Left lung (tissue), 10 donors: ENCODE data around the gene PABPN1. TPM values are rescaled to one million over a fixed set of nuclear protein-coding genes. Genes with fewer than 3 reads are reported as not detected.
"Not testable (repeated sequence)": the region's sequence is repeated elsewhere in the genome, so short reads cannot be mapped to it uniquely, and the experiment has no call there.

Experiments used
- ATAC-seq: fragments of 200-7000 bp; cut with Tn5 transposase; one replicate; pipeline ENCODE4 v1.9.1; 2020; ENCODE audit warnings: moderate library complexity
- DNase-seq, 4 donors: peaks; one replicate each; pipeline ENCODE4 v3.0.0-alpha.2; 2013 to 2020
- H3K27ac ChIP-seq, 2 donors: fragments of 200-600 bp; sonication (generic) in 1 of 2; one replicate each; pipeline versions ENCODE4 v1.5.0 to v1.8.0; 2020 to 2021
- H3K27me3 ChIP-seq, 2 donors: fragments of 200-600 bp; sonication (generic) in 1 of 2; one replicate each; pipeline versions ENCODE4 v1.5.0 to v1.8.0; 2020 to 2021
- H3K36me3 ChIP-seq, 2 donors: fragments of 200-600 bp; sonication (generic) in 1 of 2; one replicate each; pipeline versions ENCODE4 v1.5.0 to v1.8.0; 2020 to 2021
- H3K4me1 ChIP-seq, 2 donors: fragments of 200-600 bp; one replicate each; pipeline ENCODE4 v1.8.0; 2021
- H3K4me3 ChIP-seq, 2 donors: fragments of 200-600 bp; sonication (generic) in 1 of 2; one replicate each; pipeline versions ENCODE4 v1.5.0 to v1.8.0; 2020 to 2021; ENCODE audit warnings: mild to moderate bottlenecking in 1 of 2
- H3K9me3 ChIP-seq, 2 donors: fragments of 200-600 bp; sonication (generic) in 1 of 2; one replicate each; pipeline versions ENCODE4 v1.5.0 to v1.8.0; 2020 to 2021
- intact Hi-C, 2 donors: fragments of 100-400 bp; cut with DNase I; formaldehyde crosslinking; loops; one replicate each; pipeline versions ENCODE4 v1.11.2 to v1.14.2; 2022
- polyA plus RNA-seq, 6 donors: library from polyadenylated mRNA; unstranded; fragments of 120-200 nt; gene quantifications; one replicate each; pipeline ENCODE4 v1.2.1, GENCODE V29; 2013; ENCODE audit not compliant: insufficient read length in 6 of 6
- total RNA-seq, 2 donors: library from RNA; stranded (reverse); fragmentation: NEBNext Ultra II Directional; extraction: Animal tissue kit (Norgen Biotek cat#: 25700); gene quantifications; one replicate each; pipeline ENCODE4 v1.2.1, GENCODE V29; 2021
- TF ChIP-seq, protein P1 (sequence below), 2 donors: fragments of 200-600 bp; sonication (generic) in 1 of 2; IDR thresholded peaks; one replicate each; pipeline versions ENCODE4 v1.5.0 to v1.8.0; 2021; ENCODE audit warnings: antibody characterized with exemption in 2 of 2
- donor health status: DM: no; HTN: yes; CAD: no.
- donor health status: DM: no; HTN: no; CAD: no.

PABPN1 gene
- total and polyA plus RNA-seq, 8 donors, result 119 to 256 (median 198) TPM

DNA sequence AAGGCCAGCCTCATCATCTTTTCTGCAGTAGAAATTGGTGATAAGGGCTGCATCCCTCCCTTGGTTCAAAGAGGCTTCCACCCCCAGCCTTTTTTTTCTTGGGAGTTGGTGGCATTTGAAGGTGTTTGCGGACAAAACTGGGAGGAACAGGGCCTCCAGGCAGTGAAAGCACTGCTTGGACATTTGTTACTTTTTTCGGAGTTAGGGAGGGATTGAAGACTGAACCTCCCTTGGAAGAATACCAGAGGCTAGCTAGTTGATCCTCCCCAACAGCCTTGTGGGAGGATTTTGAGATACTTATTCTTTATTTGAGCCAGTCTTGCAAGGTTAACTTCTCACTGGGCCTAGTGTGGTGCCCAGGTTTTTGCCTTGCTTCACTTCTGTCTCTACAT, 3.2 kb downstream of the PABPN1 start:
- Histone ChIP-seq H3K4me3 (no peak overlapping the region), H3K36me3 (peaks cover 0 to 39% of the 10 kb centered on the region in 2 donors), H3K27me3 (no peaks in the 10 kb centered on the region), H3K9me3 (no peaks in the 10 kb centered on the region), H3K27ac (no peak overlapping the region), H3K4me1 (peaks cover 13 to 23% of the 10 kb centered on the region in 2 donors)
- no peak for DNase-seq
- TF ChIP-seq, protein P1, sequence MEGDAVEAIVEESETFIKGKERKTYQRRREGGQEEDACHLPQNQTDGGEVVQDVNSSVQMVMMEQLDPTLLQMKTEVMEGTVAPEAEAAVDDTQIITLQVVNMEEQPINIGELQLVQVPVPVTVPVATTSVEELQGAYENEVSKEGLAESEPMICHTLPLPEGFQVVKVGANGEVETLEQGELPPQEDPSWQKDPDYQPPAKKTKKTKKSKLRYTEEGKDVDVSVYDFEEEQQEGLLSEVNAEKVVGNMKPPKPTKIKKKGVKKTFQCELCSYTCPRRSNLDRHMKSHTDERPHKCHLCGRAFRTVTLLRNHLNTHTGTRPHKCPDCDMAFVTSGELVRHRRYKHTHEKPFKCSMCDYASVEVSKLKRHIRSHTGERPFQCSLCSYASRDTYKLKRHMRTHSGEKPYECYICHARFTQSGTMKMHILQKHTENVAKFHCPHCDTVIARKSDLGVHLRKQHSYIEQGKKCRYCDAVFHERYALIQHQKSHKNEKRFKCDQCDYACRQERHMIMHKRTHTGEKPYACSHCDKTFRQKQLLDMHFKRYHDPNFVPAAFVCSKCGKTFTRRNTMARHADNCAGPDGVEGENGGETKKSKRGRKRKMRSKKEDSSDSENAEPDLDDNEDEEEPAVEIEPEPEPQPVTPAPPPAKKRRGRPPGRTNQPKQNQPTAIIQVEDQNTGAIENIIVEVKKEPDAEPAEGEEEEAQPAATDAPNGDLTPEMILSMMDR (IDR thresholded peaks at IDR 0.05), result no peak
- no peak for ATAC-seq
- intact Hi-C loops, result loop anchor here in 1 of 2 donors (10.0 kb wide), 1 partner anchor 50 kb away; the partner anchor contains the start of genes CMTM5 and IL25

DNA sequence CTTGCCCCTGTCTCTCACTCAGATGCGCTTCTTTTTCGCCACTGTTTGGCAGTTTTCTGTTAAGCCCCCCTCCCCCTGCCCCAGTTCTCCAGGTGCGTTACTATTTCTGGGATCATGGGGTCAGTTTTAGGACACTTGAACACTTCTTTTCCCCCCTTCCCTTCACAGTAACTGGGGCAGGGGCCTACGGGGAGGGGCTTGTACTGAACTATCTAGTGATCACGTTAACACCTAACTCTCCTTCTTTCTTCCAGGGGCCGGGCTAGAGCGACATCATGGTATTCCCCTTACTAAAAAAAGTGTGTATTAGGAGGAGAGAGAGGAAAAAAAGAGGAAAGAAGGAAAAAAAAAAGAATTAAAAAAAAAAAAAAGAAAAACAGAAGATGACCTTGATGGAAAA, 3.7 kb downstream of the PABPN1 start:
- DNase-seq, result no peak
- Histone ChIP-seq H3K9me3 (no peaks in the 10 kb centered on the region), H3K4me3 (no peak overlapping the region), H3K36me3 (peaks cover 0 to 39% of the 10 kb centered on the region in 2 donors), H3K27me3 (no peaks in the 10 kb centered on the region), H3K4me1 (peaks cover 13 to 22% of the 10 kb centered on the region in 2 donors), H3K27ac (no peak overlapping the region)
- ATAC-seq, result no peak
- TF ChIP-seq, protein P1 (IDR thresholded peaks at IDR 0.05), result no peak
- intact Hi-C loops, result loop anchor here in 1 of 2 donors (10.0 kb wide), 1 partner anchor 50 kb away; the partner anchor contains the start of genes CMTM5 and IL25

DNA sequence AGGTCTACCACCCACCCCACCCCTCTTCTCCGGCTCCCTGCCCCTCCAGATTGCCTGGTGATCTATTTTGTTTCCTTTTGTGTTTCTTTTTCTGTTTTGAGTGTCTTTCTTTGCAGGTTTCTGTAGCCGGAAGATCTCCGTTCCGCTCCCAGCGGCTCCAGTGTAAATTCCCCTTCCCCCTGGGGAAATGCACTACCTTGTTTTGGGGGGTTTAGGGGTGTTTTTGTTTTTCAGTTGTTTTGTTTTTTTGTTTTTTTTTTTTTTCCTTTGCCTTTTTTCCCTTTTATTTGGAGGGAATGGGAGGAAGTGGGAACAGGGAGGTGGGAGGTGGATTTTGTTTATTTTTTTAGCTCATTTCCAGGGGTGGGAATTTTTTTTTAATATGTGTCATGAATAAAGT, 4.5 kb downstream of the PABPN1 start:
- peaks cover 8 to 15% of the 10 kb centered on the region in 2 donors for H3K4me1 ChIP-seq
- H3K4me3 ChIP-seq, H3K9me3 ChIP-seq, H3K27me3 ChIP-seq, H3K27ac ChIP-seq, DNase-seq, ATAC-seq: not testable (repeated sequence)
- H3K36me3 ChIP-seq, result peaks cover 0 to 39% of the 10 kb centered on the region in 2 donors
- intact Hi-C loops, result loop anchor here in 1 of 2 donors (10.0 kb wide), 1 partner anchor 49 kb away; the partner anchor contains the start of genes CMTM5 and IL25

DNA sequence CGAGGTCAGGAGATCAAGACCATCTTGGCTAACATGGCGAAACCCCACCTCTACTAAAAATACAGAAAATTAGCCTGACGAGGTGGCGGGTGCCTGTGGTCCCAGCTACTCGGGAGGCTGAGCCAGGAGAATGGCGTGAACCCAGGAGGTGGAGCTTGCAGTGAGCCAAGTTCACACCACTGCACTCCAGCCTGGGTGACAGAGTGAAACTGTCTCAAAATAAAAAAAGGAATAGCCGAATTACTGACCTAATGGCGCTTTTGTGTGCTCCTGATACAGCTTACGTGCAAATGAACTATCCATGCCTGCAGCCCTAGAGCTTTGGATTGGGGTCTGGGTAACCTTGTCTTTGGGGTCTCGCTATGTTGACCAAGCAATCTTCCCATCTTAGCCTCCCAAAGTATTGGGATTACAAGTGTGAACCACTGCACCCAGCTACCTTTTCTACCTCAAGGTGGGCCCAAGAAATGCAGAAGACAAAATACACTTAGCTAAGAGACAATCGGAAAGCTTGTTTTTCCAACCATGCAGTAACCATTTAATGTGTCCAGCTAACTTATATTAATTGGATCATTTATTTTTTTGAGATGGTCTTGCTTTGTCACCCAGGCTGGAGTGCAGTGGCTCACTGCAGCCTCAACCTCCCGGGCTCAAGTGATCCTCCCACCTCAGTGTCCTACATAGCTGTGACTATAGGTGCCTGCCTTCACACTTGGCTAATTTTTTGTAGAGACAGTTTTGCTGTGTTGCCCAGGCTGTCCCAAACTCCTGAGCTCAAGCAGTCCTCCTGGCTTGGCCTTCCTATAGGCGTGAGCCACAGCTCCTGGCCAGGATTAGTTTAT, 5.5 kb downstream of the PABPN1 start:
- DNase-seq (no peak), ATAC-seq (no peak)
- intact Hi-C loops, result loop anchor here in 1 of 2 donors (10.0 kb wide), 1 partner anchor 48 kb away; the partner anchor contains the start of genes CMTM5 and IL25

DNA sequence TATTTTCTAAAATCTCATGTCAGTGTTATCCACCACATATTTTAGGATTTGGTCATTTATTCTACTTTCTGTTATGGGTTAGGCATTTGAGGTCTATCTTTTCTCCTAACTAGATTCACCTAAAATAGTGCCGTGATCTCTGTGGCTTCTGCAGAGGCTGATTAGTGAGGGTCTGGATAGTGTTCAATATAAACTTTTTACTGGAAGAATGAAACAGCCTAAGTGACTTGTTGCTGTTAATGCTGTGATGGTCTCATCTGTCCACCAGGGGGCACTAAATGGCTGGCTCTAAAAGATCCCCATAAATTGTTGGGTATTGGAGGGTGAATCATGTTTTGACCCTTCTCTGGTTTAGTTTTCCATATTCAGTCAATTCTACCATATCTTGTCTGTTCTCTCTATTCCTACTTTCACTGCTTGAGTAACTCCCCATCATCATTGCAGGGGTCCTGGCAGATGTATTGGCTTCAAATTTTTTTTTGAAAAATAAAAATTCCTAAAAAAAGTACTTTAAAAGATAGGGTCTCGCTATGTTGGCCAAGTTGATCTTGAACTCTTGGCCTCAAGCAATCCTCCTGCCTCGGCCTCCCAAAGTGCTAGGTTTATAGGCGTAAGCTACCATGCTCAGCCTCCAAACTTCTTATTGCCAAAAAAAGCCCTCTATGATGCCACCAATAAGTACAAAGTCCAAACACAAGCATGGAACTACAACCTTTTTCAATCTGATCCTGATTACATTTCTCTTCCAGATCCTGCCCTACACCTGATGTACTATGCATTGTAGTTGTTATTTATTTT, 6.9 kb downstream of the PABPN1 start:
- TF ChIP-seq, protein P1 (IDR thresholded peaks at IDR 0.05), result peak; percentile 84 to 86
- intact Hi-C loops, result loop anchor here in 1 of 2 donors (10.0 kb wide), 1 partner anchor 47 kb away; the partner anchor contains the start of genes CMTM5 and IL25
- H3K4me1 ChIP-seq, result peaks cover under 1 to 4% of the 10 kb centered on the region in 2 donors
- DNase-seq (peak in 2 of 4 donors; percentile 64 to 84), ATAC-seq (peak; percentile 94)
- H3K27me3 ChIP-seq, result no peaks in the 10 kb centered on the region
- H3K27ac ChIP-seq, result no peak overlapping the region
- no peaks in the 10 kb centered on the region for H3K9me3 ChIP-seq
- peaks cover 0 to 33% of the 10 kb centered on the region in 2 donors for H3K36me3 ChIP-seq
- H3K4me3 ChIP-seq, result no peak overlapping the region

More for the DNA sequence above, 5.5 kb downstream of the PABPN1 start:
- TF ChIP-seq, protein P1 (IDR thresholded peaks at IDR 0.05), result no peak
- Histone ChIP-seq H3K4me3 (no peak overlapping the region), H3K36me3 (peaks cover 0 to 39% of the 10 kb centered on the region in 2 donors), H3K4me1 (peaks cover 8 to 15% of the 10 kb centered on the region in 2 donors), H3K27me3 (no peaks in the 10 kb centered on the region), H3K27ac (no peak overlapping the region), H3K9me3 (no peaks in the 10 kb centered on the region)
